ENCODE measurements around the gene C1QTNF9. TPM values are rescaled to one million over a fixed set of nuclear protein-coding genes. Genes with fewer than 3 reads are reported as not detected.
"Not testable (repeated sequence)": the region's sequence is repeated elsewhere in the genome, so short reads cannot be mapped to it uniquely, and the experiment has no call there.

C1QTNF9 gene, protein sequence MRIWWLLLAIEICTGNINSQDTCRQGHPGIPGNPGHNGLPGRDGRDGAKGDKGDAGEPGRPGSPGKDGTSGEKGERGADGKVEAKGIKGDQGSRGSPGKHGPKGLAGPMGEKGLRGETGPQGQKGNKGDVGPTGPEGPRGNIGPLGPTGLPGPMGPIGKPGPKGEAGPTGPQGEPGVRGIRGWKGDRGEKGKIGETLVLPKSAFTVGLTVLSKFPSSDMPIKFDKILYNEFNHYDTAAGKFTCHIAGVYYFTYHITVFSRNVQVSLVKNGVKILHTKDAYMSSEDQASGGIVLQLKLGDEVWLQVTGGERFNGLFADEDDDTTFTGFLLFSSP
- under 1 TPM in 1 of 2 donors, not detected in 1; 0.45 TPM for total RNA-seq
- long read RNA-seq: 0 reads

DNA sequence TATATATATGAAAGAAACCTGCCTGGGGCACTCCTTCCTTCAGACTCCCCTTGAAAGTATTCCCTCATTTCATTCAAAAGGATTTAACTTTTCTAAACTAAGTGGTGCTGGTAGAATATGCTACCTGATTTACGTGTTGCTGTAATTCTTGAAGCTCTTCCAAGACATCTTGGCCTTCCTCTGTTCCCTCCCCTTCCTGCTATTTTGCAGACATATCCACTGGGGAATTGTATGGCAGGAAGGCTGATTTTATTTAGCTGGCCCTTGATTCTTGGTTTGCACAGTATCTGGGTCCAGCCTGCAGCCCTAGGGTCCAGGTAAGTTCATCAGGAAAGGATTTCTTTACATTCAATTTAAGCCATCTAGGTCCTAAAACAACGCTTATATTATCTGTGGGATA is at the start of gene C1QTNF9:
C1QTNF9 (plus strand) TSS at position 281 of the 400 bp plus-strand sequence. CDS start 6,424 bp downstream, outside the sequence.
- intact Hi-C loops (cut with DNase I, micrococcal nuclease); ATAC-seq: not testable (repeated sequence)

DNA sequence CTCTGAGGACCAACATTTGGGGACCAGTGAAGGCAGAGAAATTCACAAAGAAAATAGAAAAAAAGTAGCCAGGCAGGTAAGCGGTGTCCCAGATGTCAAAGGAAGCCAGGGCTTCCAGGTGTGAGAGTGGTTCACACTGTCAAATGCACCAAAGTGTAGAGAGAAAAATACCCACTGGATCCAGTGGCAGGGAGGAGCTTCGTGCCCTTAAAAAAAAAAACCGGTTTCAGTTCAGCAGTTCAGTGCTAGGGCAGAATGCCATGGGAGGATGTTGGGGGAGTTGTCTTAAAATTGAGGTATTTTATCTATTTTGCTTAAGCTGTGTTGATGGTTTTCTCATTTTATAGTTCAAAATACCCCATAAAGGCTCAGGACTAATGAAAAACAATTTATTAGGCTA is 47.8 kb upstream of the C1QTNF9 start:
- no peak for ATAC-seq
- intact Hi-C loops (cut with DNase I, micrococcal nuclease): no loop called here
- DNase-seq: no peak

More for the DNA sequence above, at the start of gene C1QTNF9:
- DNase-seq: not testable (repeated sequence)

DNA sequence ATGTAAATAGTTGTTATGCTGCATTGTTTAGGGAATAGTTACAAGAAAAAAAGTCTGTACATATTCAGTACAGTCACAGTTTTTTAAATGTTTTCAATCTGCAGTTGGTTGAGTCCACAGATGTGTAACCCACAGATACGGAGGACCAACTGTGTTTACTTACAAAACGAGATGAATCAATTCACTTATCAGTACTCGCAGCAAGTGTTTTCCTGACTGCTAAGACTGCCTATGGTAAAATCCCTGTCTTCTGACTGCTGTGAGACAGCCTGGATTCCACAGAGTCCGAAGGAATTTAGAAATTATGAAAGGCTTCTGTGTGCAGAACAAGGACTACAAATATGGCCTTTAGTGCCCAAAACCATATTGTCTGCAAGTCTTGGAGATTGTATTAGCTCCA is 45.7 kb upstream of the C1QTNF9 start:
- DNase-seq (no peak), ATAC-seq (no peak)
- intact Hi-C loops (cut with DNase I, micrococcal nuclease): no loop called here

DNA sequence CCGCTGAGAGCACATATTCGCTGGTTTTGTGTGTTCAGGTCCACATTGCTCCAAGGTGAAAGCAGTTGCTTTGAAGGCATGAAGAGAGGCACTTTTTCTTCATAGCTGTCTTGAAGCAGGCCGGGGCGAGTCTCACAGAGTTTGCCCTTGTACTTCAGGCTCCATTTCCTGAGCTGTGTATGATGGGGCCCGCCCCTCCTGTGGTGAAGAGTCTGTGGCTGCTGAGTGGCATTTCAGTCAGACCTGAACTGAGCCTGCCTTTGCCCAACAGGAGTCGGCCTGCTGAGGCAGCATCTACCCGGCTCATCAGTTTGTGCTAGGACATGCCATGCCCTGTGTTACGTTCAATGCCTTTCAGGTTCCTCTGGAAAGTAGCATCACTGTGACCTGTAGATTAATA is 44.4 kb upstream of the C1QTNF9 start:
- DNase-seq: peak in 1 of 2 donors; percentile 37
- intact Hi-C loops (cut with DNase I, micrococcal nuclease): no loop called here

DNA sequence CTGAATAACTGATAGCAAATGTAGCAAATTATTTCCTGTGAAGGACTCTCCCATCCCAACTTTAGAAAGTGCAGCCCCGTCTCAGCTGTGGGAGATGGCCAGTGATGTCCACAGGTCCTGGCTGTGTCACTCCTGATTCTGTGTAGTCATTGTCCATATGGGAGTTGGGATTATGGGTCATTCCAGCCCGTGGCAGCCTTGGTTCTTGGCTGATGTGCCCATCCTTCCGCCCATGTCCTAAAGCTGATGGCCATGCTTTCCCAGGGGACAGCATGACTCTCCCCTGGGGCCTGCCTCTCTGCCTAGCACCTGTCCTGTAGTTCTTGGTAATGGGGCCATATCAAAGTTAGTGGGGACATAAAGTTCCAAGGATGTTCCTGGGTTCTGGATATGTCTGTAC is 43.9 kb upstream of the C1QTNF9 start:
- ATAC-seq: no peak

More for the DNA sequence above, 44.4 kb upstream of the C1QTNF9 start:
- peak; percentile 31 for ATAC-seq

DNA sequence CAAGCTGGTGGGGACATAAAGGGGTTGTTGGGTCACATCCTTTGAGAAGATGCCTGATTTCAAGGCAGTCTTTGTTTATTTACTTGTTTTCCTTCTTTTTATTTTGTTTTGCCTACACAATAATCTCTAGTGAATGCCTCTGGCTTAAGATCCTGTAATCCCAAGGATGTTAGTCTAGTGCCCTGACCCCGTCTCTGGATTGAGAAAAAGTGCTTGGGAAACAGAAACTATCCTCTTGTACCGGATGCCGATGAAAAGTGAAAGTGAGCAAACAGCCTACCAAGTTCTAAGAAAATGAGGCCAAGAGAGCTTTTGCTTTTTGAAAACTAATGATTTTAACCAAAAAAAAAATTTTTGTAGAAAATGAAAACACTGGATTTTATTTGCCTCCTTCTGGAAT is 42.1 kb upstream of the C1QTNF9 start:
- ATAC-seq (no peak), DNase-seq (no peak)
- intact Hi-C loops (cut with DNase I, micrococcal nuclease): no loop called here

More for the DNA sequence above, 43.9 kb upstream of the C1QTNF9 start:
- intact Hi-C loops (cut with DNase I, micrococcal nuclease): no loop called here
- no peak for DNase-seq

DNA sequence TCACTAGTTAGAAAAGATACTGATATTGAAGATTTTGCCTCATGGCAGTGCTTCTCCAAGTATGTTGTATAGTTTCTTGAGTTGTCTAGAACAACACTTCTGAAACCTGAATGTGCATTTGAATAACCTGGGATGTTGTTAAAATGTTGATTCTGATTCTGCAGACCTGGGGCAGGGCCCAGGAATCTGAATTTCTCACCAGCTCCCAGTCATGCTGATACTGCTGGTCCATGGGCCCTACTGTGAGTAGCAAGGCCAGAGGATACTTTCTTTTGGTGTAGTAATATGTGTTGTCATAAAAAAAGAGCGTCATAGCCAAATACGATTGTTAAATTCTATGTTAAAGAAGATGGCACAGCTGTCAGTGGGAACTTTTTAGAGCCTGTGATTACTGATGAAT is 41.6 kb upstream of the C1QTNF9 start:
- ATAC-seq (no peak), DNase-seq (no peak)
- intact Hi-C loops (cut with DNase I, micrococcal nuclease): no loop called here

DNA sequence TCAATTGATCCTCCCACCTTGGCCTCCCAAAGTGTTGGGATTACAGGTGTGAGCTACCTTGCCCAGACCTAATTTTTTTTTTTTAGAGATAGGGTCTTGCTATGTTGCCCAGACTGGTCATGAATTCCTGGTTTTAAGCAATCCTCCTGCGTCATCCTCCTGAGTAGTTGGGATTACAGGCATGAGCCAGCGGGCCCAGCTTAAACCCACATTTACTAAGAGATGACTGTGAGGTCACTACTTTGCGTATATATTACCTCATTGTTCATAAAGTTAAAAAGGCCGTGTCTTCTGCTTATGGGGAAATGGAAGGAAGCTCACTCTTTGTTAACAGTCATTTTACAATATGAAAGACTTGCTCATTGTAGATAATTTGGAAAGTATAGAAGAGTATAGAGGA is 39.6 kb upstream of the C1QTNF9 start:
- ATAC-seq (no peak), DNase-seq (no peak)
- intact Hi-C loops (cut with DNase I, micrococcal nuclease): no loop called here

DNA sequence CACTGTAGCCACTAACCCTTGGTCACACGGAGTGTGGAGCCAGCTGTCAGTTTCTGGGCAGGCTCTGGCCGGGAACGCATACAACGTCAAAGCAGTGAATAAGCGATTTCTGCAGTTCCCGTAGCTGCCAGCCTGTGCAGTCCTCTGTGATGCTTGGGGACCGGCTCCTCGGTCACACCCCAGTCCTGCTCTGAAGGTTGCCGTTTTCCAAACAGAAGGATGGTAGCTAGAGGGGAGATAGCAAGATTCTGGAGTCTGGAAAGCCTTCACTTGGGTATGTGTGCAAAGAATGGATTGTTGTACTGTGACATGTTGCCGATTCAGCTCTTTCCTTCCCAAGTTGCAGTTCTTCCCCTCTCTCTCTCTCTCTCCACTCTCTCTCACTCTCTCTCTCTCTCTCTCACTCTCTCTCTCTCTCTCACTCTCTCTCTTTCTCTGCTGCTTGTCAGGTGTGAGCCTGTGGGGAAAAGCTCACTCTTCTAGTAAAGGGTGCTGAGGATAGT is 38.7 kb upstream of the C1QTNF9 start:
- DNase-seq (peak; percentile 70 to 75), ATAC-seq (peak; percentile 63)
- intact Hi-C loops (cut with DNase I, micrococcal nuclease): no loop called here

DNA sequence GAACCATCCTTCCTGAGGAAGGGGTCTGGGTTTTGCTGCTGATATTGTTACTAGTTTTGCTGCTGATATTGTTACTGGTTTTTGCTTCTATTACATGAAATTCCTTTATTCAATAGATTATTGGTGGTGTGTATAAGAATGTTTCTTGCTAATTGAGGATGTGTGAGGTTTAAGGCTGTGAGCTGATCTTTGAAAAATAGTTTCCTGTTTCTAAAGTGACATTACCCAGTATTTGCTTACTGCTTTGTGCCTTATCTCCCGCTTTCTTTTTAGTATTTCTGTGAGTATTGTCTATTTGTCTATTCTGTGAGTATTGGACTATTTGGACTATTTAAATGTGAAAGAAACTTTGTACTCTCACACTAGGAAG is 38.2 kb upstream of the C1QTNF9 start:
- DNase-seq (no peak), ATAC-seq (peak; percentile 10)
- intact Hi-C loops (cut with DNase I, micrococcal nuclease): no loop called here

DNA sequence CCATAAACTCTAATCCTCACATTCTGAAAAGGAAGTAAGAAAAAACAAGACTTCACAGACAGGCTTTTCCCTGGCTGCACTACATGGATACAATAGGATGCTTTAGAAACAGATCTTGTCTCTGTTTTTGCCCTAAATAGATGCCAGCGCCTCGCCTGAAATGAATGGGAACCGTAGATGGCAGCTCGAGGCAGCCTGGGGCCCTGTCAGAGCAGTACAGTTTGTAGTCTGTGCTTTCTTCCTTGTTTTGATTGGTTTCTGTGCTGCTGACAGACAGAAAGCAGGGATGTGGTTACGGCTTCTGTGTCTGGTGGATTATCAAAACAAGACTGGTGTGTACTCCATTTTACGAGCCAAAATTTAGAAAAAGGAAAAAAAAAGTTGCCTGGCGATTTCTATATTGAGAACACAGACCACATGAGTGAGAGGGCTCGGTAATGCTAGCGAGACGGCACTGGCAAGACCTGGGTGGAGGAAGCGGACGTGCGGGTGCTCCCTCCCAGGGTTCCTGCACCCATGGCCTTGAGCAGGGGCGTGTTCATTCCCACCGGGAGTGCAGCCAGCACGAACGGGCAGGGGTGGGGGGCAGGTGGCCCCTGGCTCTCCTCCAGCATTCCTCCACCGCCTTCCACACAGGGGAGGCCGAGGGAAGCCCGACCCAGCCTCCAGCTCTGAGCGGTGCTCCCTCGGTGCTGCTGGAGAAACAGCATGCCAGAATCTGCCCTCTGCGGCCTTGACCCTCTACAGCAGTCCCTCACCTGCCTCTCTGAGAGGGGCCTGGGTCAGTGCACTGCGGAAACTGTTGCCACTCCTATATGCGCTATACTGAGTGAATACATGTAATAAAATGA is 37.6 kb upstream of the C1QTNF9 start:
- peak; percentile 73 to 76 for DNase-seq
- intact Hi-C loops (cut with DNase I, micrococcal nuclease): no loop called here
- ATAC-seq: peak; percentile 82

DNA sequence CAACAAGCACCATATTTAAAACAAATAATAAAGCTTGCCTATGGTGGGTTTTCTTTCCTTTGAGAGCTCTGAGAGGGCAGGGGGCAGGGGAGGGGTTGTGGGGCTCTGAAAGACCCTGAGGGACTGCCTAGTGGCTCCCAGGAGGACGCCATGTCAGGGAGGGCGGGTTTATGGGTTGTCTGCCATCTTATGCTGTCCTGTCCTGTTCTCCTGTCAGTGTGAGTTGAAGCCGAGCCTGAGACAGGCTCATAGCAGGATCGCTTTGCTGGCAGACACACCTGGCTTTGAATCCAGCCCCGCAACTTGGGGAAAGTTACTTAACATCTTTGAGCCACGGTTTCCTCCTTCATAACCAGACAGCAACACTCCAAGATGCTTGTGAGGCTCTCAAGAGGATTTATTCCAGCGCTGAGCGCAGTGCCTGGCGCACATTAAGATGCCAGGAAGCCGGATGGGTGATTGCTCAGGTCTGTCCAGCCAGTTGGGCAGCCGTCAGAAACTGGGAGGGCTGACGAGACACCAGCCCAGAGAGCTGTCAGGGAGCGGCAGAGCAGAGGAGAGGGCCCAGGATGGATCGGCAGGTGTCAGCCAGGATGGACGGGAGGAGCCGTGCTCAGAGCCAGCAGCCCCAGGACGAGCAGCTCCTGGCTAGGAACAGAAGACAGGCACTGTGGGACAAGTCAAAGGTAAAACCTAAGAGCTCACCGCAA is 36.8 kb upstream of the C1QTNF9 start:
- intact Hi-C loops (cut with DNase I, micrococcal nuclease): no loop called here
- DNase-seq (no peak), ATAC-seq (peak; percentile 29)

DNA sequence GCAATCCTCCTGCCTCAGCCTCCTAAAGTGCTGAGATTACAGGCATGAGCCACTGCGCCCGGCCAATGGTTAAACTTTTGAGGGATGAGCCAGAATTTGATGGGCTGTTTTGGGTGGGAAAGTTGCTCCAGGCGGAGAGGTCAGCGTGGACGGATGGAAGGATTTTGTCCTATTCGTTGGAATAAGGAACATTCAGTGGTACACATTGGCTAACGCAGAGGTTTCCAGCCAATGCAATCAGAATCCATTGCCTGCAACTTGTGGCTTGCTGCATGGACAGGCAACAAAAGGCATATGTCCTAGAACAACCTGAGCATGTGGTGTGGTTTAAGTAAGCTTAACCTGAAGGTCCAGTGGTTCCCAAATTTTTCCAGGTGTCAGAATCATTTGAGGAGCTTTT is 35.5 kb upstream of the C1QTNF9 start:
- DNase-seq: no peak
- ATAC-seq: no peak
- intact Hi-C loops (cut with DNase I, micrococcal nuclease): no loop called here

DNA sequence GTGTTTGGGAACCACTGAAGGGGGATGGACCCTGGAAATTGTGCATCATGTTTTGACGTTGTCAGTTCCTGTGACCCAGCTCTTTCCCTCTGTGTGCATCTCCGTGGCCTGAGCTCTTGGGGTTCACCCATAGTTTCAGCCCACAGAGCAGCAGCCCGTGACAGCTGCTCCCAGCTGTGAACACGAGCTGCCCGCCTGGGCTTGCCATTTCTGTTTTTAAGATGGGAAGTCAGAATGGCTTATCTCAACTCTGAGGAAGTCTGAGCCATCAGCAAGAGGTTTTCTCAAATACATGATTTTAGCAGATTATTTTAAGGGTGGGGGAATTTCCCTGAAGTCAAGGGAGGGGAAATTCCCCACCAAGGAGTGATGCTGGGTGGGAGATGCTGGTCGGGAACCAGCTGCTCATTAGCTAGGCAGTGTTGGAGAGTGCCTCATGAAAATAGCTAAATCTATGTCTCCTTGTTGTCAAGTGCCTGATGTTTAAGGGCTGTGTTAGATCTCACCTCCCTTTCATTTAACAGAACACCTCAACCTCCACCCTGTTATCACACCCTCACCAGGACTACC is 34.8 kb upstream of the C1QTNF9 start:
- intact Hi-C loops (cut with DNase I, micrococcal nuclease): no loop called here
- peak; percentile 52 to 54 for DNase-seq
- ATAC-seq: no peak

DNA sequence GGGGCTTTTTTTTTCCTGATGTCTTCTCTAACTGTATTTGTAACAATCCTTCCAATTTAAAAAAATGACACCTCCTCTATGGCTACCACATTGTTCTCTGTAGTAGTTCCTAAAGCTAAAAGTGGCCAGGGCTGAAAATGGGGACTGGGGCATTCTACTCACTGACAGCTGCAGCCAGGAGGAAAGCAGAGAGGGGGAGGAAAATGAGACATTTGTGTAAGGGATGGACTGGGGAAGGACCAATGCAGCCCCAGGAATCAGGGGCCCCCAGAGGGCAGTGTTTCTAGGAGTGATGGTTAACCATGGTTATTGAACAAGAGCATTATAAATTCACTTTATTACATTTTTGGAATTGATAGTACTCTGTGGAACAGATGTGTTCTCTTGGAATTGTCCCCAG is 34.3 kb upstream of the C1QTNF9 start:
- ATAC-seq: no peak
- intact Hi-C loops (cut with DNase I, micrococcal nuclease): no loop called here
- no peak for DNase-seq

DNA sequence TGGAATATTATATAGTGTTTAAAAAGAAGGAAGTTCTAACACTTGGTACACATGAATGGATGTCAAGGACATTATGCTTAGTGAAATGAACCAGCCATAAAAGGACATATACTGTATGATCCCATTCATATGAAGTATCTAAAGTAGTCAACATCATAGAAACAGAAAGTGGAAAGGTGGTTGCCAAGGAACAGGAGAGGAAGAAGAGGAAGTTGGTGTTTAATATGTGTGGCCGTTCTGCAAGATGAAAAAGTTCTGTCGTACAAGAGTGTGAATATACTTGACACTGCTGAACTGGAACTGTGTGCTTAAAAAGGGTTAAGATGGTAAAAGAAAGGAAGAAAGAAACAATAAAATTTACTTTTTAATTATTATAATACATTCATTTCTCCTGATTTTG is 33.1 kb upstream of the C1QTNF9 start:
- intact Hi-C loops (cut with DNase I, micrococcal nuclease): no loop called here
- no peak for DNase-seq
- no peak for ATAC-seq

DNA sequence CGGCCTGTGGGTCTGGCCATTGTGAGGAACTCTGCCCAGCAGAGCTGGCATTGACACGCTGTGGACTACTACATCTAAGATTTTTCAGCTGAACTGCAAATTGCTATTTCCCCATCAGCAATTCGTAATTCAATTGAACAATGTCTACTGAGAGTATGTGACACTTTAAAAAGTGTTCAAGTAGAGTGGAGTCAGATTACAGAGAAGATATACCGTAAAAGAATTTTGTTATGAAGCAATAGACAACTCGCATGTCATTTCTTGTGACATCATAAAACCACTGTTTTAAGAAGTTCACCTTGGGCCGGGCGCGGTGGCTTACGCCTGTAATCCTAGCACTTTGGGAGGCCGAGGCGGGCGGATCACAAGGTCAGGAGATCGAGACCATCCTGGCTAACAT is 32.5 kb upstream of the C1QTNF9 start:
- DNase-seq (no peak), ATAC-seq (no peak)
- intact Hi-C loops (cut with DNase I, micrococcal nuclease): no loop called here

DNA sequence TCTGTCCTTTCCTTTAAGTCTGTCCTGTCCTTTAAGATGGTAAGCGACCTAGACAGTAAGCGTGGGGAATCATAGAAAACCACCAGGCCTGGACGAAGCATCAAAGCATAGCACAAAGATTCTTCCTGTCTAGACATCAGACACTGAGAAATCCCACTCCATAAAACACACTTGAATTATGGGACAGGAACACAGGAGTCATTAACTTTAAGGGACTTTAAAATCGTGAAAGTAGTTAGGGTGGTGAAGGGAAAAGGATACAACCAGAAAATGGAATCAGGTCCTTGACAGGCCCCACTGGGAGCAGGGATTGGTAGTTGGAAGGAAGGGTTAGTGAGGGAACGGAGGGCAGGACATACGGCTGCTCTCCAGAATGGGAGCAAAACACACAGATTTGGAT is 31.6 kb upstream of the C1QTNF9 start:
- ATAC-seq (no peak), DNase-seq (no peak)
- intact Hi-C loops (cut with DNase I, micrococcal nuclease): no loop called here
